Measurements from ENCODE around the gene PELO.
"Not testable (repeated sequence)": the region's sequence is repeated elsewhere in the genome, so short reads cannot be mapped to it uniquely, and the experiment has no call there.

PELO gene

GRCh38 chr5:52787600-52788504 lies at the start of gene PELO, which contains the start of gene ITGA1:
PELO (plus strand) TSS chr5:52787916; CDS start chr5:52800395, 12,479 bp downstream.
ITGA1 (plus strand) TSS chr5:52787916; CDS start chr5:52788354, 438 bp downstream.
- peak; percentile 50 for DNase-seq

DNA sequence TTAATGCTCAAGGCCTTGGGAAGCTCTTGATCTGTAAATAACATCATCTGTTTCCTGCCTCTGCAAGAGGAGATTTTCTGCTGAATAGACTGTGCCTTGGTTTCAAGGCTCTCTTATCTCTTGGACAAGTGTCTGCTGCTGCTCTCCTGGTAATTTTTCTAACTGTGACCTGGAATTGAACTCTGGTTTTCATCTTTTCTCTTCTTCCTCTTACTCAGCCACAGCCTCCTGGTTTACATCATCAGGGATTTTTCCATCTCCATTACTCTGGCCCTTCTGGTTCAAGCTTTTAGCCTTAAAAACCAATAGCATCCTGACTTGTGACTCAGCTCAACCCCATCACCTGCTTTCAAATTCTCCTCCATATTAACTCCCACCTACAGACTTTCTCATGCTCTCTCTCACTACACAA lies 49.6 kb upstream of the PELO start:
- DNase-seq: no peak

- DNase-seq: no peak
These were observed 47.7 kb upstream of the PELO start for GRCh38 chr5:52740007-52740406.

- no peak for DNase-seq
These were observed 44.7 kb upstream of the PELO start for GRCh38 chr5:52743012-52743411.

DNA sequence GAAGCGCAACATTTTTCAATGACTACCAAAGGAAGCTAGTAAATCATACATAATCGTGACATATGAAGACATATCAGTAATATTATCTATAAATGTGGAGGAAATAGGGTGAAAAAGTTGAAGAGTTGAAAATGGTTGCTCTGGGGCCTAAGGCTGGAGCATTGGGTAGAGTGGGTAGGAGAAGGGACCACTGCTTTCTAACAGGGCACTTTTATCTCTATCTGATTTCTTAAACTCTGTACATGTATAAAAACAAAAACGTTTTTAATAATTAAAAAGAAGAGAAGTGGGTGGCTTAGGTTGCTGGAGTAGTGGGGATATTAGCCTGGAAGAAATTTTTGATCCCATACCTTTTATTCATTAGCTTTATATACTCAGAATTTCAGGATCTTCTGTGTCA lies 44.2 kb upstream of the PELO start:
- DNase-seq: no peak

GRCh38 chr5:52743970-52744369 lies 43.7 kb upstream of the PELO start:
- no peak for DNase-seq

DNA sequence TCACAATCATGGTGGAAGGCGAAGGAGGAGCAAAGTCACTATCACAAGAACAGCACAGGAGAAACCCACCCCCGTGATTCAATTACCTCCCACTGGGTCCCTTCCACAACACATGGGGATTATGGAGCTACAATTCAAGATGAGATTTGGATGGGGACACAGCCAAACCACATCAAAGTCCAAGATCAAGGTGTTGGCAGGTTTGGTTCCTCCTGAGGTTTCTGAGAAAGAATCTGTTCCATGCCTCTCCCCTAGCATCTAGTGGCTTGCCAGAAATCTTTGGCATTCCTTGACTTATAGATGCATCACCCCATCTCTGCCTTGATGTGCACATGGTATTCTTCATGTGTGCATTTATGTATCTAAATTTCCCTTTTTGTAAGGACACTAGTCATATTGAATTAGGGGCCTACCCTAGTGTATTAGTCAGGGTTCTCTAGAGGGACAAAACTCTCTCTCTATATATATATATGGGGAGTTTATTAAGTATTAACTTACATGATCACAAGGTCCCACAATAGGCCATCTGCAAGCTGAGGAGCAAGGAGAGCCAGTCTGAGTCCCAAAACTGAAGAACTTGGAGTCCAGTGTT lies 42.8 kb upstream of the PELO start:
- not testable (repeated sequence) for DNase-seq

- DNase-seq: no peak
These were observed 41.2 kb upstream of the PELO start for GRCh38 chr5:52746539-52746938.

DNA sequence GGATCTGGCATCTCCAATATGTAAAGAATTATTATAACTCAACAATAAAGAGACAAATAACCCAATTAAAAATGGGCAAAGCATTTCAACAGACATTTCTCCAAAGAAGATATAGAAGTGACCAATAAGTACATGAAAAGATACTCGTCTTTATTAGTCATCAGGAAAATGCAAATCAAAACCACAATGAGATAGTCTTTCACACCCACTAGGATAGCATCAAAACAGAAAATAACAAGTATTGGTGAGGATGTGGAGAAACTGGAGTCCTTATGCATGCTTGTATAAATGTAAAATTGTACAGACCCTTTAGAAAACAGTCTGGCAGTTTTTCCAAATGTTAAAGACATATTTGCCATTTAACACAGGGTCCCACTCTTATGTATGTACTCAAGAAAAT lies 39.1 kb upstream of the PELO start:
- DNase-seq: no peak

DNA sequence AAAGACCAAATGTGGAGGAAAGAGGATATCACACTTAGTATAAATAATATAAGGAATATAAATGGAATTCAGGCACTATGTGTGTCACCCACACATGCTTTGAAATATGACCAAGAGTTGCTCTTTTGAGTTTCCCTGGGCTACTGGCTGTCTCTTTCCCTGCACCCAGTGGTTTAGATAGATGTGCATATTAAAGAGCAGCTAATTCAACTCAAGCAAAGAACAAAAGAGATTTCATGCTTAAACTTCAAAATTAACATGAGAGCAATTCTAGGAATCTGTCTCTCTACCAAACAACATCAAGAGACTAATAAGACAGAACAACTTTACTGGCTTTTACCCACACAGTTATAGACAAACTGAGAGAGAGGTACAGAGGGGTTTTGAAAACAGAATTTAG lies 38.0 kb upstream of the PELO start:
- no peak for DNase-seq

- DNase-seq: no peak
These were observed 36.6 kb upstream of the PELO start for GRCh38 chr5:52751137-52751536.

DNA sequence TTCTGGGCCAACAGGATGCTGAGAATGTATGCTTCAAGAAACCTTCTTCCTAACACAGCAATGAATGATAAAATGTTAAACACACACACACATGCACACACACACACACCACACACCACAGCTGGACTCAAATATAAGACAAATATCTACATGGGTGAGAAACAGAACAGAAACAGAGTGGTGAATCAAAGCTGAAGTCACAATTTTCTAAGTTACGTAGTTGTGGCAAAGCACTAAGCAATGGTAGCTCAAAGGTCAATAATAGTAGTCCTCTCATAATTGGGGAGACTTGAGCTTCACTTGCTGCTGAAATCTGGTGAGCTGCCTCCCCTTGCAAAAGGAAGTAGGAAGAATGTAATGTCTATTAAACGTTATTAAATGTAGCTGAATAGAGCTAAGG lies 33.7 kb upstream of the PELO start:
- no peak for DNase-seq

GRCh38 chr5:52757527-52757926 lies 30.2 kb upstream of the PELO start:
- no peak for DNase-seq

DNA sequence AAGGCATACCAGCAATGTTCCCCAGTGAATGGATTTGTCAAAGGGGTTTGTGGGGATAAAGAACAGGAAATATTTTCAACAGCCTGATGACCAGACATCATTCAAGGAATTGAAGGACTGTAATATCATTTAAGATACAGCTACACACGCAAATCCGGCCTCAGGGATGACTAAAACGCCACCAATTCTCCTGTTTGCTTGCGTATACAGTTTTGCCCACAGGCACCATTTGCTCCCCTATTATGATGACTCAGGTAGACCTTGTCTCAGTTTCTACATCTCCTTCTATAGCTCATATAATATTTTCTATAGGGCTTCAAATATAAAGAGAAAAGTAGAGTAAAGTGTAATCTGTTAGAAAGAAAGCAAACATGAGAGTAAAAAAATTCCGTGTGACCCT lies 29.7 kb upstream of the PELO start:
- DNase-seq: no peak

DNA sequence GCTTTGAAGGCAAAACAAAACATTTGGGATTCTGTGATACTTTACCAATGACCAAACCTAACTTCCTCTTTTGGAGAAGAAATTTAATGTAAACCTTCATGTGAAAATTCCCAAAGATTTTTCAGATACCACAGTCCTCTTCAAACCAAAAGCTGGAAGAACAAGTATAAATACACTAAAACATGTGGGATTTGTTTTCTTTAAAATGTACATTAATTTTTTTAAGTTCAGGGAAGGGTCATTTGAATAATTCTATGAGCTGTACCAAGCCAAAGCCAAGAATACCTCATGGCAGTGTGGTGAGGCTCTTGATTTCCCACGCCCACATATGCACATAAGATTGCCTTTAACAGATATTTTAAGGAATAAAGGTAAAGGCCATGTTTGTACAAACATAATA lies 28.4 kb upstream of the PELO start:
- no peak for DNase-seq

DNA sequence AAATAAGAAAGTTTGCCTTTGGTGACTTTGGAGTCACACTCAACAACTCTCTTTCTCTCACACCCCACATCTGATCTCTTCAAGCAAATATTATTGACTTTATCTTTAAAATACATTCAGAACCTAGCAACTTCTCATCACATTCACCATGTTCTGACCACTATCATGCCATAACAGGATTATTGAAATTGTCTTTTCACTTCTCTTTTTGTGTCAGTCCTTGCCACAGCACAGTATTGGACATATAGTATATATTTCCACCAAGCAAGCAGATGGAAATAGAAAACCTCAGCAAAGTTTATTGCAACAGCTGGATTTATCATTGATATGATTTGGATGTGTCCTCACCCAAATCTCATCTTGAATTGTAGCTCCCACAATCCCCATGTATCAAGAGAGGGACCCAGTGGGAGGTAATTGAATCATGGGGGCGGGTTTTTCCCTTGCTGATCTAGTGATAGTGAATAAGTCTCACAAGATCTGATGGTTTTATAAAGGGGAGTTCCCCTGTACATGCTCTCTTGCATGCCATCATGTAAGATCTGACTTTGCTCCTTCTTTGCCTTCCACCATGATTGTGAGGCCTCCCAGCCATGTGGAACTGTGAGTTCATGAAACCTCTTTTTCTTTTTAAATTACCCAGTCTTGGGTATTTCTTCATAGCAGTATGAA lies 26.9 kb upstream of the PELO start:
- no peak for DNase-seq

- no peak for DNase-seq
These were observed 20.4 kb upstream of the PELO start for GRCh38 chr5:52767217-52767743.

DNA sequence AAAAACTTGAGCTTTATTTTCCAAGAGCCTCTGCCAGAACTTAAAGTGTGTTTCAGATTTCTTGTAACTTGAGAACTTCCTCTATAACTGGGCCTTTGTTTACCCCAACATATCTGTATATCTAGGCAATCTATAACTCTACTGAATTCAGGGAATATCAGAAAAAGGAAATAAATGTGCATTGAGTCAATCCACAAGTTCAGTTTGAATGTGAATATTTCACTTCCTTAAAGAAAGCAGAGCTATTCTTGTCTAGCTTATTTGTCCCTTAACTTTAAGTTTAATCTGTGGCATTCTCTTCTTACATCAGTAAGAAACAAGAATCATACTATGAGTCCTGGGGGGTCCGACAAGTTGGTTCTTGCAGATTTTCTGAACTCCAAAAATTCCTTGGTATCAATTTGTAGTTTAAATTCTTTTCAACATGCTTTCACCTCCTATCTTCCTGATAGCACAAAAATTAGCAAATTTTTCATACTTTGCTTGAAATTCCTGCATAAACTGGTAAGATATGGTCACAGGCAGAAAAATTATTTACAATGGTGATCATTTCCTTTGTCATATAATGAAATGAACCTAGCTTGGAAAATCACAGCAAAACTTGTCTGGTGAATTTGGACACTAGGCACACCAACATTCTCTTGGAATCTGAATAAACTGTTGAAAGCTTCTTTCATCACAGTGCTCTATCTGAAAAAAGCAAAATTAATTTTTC lies 19.8 kb upstream of the PELO start:
- no peak for DNase-seq

DNA sequence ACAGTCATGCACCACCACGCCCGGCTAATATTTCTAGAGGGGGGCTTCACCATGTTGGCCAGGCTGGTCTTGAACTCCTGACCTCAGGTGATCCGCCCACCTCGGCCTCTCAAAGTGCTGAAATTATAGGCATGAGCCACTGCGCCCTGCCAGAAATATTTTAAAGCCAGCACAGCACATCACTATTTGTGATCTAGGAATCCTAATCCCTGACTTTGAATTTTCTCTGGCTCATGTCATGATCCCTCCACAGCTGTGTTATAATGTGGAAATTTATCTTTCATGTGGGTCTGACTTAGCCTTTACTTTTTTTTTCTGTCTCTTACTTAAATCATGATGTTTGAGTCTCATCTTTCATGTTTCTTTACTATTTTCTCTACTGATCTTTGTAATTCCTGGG lies 18.7 kb upstream of the PELO start:
- DNase-seq: no peak

GRCh38 chr5:52770287-52770939 lies 17.3 kb upstream of the PELO start:
- DNase-seq: no peak

GRCh38 chr5:52771343-52772039 lies 16.2 kb upstream of the PELO start:
- no peak for DNase-seq

DNA sequence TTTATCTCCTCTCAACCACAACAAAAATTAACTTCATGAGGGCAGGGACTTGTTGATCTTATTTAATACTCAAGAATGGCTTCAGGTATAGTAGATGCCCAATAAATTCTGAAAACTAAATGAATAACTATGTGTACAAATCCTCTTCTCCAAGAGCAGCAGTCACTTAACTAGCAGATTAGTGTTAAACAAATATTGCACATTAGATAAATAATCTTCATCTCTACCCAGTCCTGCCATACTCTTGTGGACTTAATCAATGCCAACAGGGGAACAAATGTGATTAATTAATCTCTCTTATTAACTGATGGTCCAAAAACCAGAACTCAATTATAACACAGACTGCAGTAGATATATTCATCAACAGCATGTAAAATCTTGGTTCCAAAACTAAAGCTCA lies 15.0 kb upstream of the PELO start:
- DNase-seq: no peak

Measured in NCI-H1105 treated with DMSO at 0.1 percent for 48 hours (cell line).